Stimulated activated CD4-positive, alpha-beta T cell treated with anti-CD3 and anti-CD28 coated beads, Interleukin-2, amount 100 ng/mL, for 24 hours (primary cell): Measurements from ENCODE around the gene ZNF814.
"Not testable (repeated sequence)": the region's sequence is repeated elsewhere in the genome, so short reads cannot be mapped to it uniquely, and the experiment has no call there.

Experiments used
- DNase-seq, 2 donors: peaks; one replicate each; pipeline ENCODE4 v3.0.0-alpha.2; 2020

Gene ZNF814

GRCh38 chr19:57854117-57854516 lies 34.7 kb downstream of the ZNF814 start:
- DNase-seq = not testable (repeated sequence)

GRCh38 chr19:57851812-57852603 lies 36.8 kb downstream of the ZNF814 start:
- not testable (repeated sequence) for DNase-seq

- DNase-seq = peak in 1 of 2 donors; percentile 20
These were observed 38.3 kb downstream of the ZNF814 start for GRCh38 chr19:57850553-57851017.

GRCh38 chr19:57849666-57850473 lies 39.0 kb downstream of the ZNF814 start, which contains the start of gene ZNF587:
ZNF587 (plus strand) TSS chr19:57849859; CDS start chr19:57850039, 180 bp downstream.
- DNase-seq = peak; percentile 71 to 78

GRCh38 chr19:57849162-57849665 lies 39.6 kb downstream of the ZNF814 start:
- DNase-seq = not testable (repeated sequence)

- not testable (repeated sequence) for DNase-seq
These were observed 41.7 kb downstream of the ZNF814 start for GRCh38 chr19:57847164-57847563.

GRCh38 chr19:57841122-57841763 lies 47.6 kb downstream of the ZNF814 start:
- DNase-seq = no peak

GRCh38 chr19:57838622-57839191 lies 50.1 kb downstream of the ZNF814 start:
- not testable (repeated sequence) for DNase-seq

GRCh38 chr19:57836991-57837390 lies 51.8 kb downstream of the ZNF814 start:
- not testable (repeated sequence) for DNase-seq

GRCh38 chr19:57830071-57830602 lies 58.7 kb downstream of the ZNF814 start, which contains the start of gene ZNF587B:
ZNF587B (plus strand) TSS chr19:57830299; CDS start chr19:57830529, 230 bp downstream.
- DNase-seq = peak; percentile 47 to 50

- no peak for DNase-seq
These were observed 59.5 kb downstream of the ZNF814 start for GRCh38 chr19:57829316-57829715.

- DNase-seq = no peak
These were observed 63.3 kb downstream of the ZNF814 start for GRCh38 chr19:57825511-57825910.

GRCh38 chr19:57823608-57824007 lies 65.2 kb downstream of the ZNF814 start:
- not testable (repeated sequence) for DNase-seq

- DNase-seq = not testable (repeated sequence)
These were observed 65.7 kb downstream of the ZNF814 start for GRCh38 chr19:57823155-57823554.

GRCh38 chr19:57821501-57821900 lies 67.3 kb downstream of the ZNF814 start:
- DNase-seq = not testable (repeated sequence)

- DNase-seq = not testable (repeated sequence)
These were observed 67.7 kb downstream of the ZNF814 start for GRCh38 chr19:57821095-57821494.

- no peak for DNase-seq
These were observed 68.2 kb downstream of the ZNF814 start for GRCh38 chr19:57820599-57820998.

GRCh38 chr19:57819475-57820148 lies 69.2 kb downstream of the ZNF814 start:
- peak; percentile 75 to 81 for DNase-seq

GRCh38 chr19:57818378-57818777 lies 70.5 kb downstream of the ZNF814 start:
- DNase-seq = no peak

GRCh38 chr19:57817976-57818375 lies 70.9 kb downstream of the ZNF814 start:
- DNase-seq = no peak

GRCh38 chr19:57816652-57817051 lies 72.2 kb downstream of the ZNF814 start:
- DNase-seq = no peak
